HG03159 (cell line): Measurements from ENCODE around the gene TMBIM4.
A peak's percentile ranks its signal among the peaks of the same experiment; 100 is the strongest.

Source experiments
- ATAC-seq: cut with Tn5 transposase; IDR thresholded peaks from one replicate; pipeline ENCODE4 v1.9.1; 2021; ENCODE audit warnings: mild to moderate bottlenecking, moderate library complexity; ENCODE audit not compliant: unreplicated experiment

The TMBIM4 gene

GRCh38 chr12:66142826-66143225 is 27.0 kb downstream of the TMBIM4 start:
- ATAC-seq: no peak

GRCh38 chr12:66141299-66141698 is 28.5 kb downstream of the TMBIM4 start:
- no peak for ATAC-seq

GRCh38 chr12:66140731-66141130 is 29.1 kb downstream of the TMBIM4 start:
- no peak for ATAC-seq

DNA sequence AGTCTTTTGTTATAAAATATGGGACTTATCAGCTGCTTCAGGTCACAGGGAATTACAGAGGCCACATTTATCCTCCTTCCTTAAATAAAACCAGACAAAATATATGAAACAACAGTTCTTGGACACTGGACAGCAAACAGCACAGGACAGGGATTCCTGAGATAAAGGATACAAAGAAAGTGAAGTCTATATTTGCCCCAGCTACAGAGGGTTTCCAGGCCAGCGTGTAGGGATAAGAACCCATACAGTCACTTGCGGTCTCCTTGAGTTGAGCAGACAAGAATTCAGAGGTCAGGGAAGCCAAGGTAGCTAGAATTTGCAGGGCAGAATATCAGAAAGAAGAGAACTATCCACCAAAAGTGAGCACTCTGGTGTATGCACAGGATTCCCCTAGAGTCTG is 30.5 kb downstream of the TMBIM4 start:
- no peak for ATAC-seq

DNA sequence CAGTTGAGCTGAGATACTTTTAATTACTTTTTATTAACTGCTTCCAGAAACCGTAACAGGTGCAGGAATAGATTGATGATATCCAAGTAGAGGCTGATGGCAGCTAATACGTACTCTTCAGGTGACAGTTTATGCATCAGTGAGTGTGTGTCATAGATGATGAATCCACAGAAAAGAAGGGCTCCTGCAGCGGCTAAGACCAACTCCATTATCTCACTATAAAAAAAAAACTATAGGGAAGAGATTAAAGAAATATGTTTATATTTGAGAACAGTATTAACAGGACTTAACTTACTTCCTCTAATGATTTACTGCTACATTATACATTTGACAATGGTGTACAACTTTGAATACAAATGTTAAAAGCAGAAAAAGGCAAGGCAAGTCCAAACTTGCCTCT is 31.9 kb downstream of the TMBIM4 start:
- no peak for ATAC-seq

DNA sequence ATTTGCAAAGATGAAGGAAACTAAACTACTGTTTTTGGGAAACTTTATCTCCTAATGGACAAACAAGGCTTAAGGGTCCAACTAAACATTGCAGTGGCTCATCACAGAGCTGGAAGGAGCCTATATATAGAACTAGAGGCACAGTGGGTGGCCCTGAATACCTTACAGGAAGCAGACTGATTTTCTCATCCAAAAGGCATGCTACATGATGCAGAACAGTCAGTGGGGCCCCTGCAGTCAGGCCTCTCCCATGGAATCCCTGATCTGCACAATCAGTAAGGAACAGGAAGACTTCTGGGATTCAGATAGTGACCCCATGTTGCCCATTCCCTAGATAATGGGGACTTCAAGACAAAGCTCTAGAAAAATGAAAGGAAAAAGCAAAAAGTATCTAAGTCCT is 37.4 kb downstream of the TMBIM4 start:
- ATAC-seq: no peak

DNA sequence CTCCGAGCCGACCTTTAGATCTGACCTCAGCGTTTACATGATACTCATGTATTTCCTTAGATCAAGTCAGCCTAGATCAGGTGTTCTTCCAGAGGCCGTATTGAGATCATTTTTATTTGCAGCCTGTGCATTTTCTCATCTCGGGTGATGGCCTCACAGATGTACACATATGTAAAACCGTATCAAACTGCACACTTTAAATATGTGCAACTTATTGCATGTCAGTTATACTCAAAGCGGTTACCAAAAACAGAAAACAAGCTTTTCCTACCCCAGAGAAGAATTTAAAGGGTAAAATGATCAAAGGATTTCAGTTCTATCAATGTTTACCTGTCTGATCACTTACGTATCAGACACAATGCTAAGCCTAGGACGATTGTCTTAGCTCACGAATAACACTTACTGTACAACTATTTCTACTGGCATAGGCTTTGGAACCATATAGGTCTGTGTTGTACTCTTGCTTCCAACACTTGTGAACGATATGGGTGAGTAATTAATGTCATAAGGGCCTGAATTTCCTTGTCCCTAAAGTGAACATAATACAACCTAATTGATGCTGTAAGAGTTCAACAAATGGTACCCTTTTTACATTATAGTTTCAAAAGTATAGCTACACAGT is 38.6 kb downstream of the TMBIM4 start:
- ATAC-seq: no peak

- peak; percentile 98 for ATAC-seq
Observed at GRCh38 chr12:66130267-66131066, 39.3 kb downstream of the TMBIM4 start, which contains the start of gene LLPH. Gene LLPH, minus strand, starts transcription at chr12:66130750. Its CDS starts 1,644 bp downstream, at chr12:66129106.

DNA sequence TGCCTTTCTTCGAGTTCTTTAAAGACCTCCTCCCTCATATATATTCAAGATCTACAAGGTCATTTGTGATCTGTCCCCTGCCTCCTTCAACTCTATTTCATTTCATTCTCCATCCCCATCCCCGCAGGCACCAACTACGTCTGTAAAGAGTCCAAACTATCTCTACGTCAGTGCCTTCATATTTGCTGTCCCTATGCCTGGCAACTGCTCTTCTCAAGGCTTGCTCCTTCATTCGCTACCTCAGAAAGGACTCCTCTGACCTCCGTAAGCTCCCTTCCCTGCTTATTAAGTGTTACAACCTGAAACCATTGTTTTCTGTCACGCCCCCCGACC is 39.9 kb downstream of the TMBIM4 start:
- ATAC-seq: no peak

- ATAC-seq: no peak
Observed at GRCh38 chr12:66127650-66128049, 42.1 kb downstream of the TMBIM4 start.

DNA sequence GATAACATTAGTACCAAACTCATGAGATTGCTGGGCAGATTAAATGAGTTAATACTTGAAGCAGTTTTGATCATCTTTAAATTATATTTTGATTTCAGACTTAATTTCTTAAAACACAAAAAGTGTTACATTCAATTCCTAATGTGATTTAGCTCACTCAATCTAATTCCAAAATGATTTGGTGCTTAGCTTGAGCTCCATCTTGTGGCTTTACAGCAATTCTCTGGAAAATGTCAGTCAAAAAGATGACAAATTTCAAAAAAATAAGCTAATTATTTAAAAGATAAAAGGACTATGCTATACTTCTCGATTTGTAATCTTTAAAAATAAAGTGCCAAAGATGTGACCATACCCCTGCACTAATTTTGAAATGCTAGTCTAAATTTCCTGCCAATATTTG is 49.3 kb downstream of the TMBIM4 start:
- ATAC-seq: no peak

- ATAC-seq: peak; percentile 58
Observed at GRCh38 chr12:66119870-66120241, 49.9 kb downstream of the TMBIM4 start.

DNA sequence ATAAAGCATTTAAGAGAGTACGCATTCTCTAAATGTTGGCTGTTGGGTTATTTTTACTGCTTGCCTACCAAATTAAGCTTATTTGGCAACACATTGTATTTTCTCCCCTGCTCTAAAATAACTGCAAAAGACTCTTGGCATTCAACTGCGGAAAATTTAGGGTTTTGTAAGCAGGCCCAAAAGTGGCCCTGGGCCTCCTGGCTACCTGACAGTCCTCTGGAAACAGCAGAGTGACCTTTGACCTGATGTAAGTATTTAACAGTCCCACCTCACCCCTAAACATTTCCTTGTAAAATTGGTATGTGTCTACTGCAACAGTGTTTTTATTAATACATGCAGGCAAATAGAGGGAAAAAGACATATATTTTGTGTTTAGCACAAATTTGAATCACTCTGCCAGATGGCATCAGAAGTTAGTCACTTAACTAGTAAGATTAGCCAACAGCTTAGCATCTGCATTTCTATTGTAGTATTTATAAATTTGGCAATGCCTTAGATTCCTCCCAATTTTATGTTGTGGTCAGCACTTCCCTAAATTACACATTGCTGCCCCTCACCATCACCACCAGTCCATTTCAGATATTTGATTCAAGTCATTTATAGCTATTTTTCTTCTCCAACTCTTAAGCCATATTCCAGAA is 50.4 kb downstream of the TMBIM4 start:
- no peak for ATAC-seq

DNA sequence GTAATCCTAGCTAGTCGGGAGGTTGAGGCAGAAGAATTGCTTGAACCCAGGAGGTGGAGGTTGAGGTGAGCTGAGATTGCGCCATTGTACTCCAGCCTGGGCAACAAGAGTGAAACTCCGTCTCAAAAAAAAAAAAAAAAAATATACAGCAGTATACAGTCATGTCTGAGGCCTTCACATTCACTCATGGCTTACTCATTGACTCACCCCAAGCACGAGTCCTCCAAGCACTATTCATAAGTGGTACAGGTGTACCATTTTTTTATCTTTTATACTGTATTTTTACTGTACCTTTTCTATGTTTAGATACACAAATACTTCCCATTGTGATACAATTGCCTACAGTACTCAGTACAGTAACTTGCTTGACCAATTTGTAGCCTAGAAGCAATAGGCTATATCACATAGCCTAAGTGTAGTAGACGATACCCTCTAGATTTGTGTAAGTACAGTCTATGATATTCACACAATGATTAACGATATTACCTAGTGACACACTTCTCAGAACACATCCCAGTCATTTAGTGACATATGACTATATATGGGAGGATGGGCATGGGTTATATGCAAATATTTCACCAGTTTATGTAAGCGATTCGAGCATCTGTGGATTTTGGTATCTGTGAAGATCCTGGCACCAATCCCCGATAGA is 51.4 kb downstream of the TMBIM4 start:
- ATAC-seq: peak; percentile 63

- no peak for ATAC-seq
Observed at GRCh38 chr12:66117242-66117641, 52.6 kb downstream of the TMBIM4 start.

DNA sequence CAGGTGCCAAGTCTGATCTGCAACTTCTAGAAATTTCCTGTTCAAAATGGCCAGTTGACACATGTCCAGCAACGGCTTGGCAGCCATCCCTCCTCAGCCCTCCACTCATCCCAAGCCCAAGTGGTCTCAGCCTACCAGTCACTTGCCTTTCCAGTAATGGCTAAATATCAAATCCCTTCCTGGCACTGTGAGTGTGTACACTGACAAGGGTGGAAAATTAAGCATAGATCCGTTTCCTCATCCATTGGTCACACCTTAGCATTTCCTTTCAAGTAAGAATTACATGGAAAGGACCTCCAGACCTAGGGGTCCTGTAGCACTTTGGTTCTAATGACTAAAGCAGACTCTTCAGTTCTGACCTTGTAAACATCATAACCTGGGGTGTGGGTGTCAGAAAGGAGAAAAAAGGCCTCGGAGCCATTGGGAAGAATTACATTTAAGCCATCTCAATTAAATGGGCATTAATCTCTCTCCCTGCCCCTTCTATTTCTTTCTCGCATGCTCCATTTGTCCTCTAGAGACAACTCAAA is 54.7 kb downstream of the TMBIM4 start:
- ATAC-seq: no peak

GRCh38 chr12:66113471-66113870 is 56.3 kb downstream of the TMBIM4 start:
- ATAC-seq: no peak

- ATAC-seq: no peak
Observed at GRCh38 chr12:66111605-66112004, 58.2 kb downstream of the TMBIM4 start.

- ATAC-seq: no peak
Observed at GRCh38 chr12:66109056-66109455, 60.7 kb downstream of the TMBIM4 start.

DNA sequence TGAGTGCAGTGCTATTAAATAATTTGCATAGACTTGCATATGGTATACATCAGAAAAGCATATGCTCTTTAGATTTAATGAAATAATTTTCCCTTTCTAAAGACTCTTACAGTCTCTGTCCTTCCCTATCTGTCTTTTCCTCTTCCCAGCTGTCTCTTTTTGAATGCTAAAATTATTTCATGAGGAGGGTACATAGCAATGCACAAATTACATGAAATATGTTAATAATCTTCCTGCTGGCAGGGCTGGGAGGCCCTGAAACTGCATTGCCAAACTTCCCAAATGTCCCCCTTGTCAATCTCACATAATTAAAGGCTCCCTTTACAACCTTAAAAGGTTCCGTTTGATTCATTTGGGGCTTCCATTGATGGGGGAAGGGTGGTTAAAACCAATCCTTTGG is 61.4 kb downstream of the TMBIM4 start:
- no peak for ATAC-seq

GRCh38 chr12:66107451-66107915 is 62.3 kb downstream of the TMBIM4 start:
- ATAC-seq: peak; percentile 91
